Ishikawa (cell line): ENCODE measurements around the gene MAD1L1.

Source experiments
- CEBPB ChIP-seq: IDR thresholded peaks from 2 replicates; pipeline ENCODE4 v1.6.1; 2012
- CREB1 ChIP-seq: IDR thresholded peaks from 2 replicates; pipeline ENCODE4 v1.6.1; 2012; ENCODE audit warnings: low read depth
- EGR1 ChIP-seq: IDR thresholded peaks from 2 replicates; pipeline ENCODE4 v1.6.1; 2012
- EP300 ChIP-seq: IDR thresholded peaks from 2 replicates; pipeline ENCODE4 v1.6.1; 2012; ENCODE audit warnings: borderline replicate concordance
- FOXM1 ChIP-seq: IDR thresholded peaks from 2 replicates; pipeline ENCODE4 v1.6.1; 2012; ENCODE audit warnings: low read depth, borderline replicate concordance
- NFIC ChIP-seq: IDR thresholded peaks from 2 replicates; pipeline ENCODE4 v1.6.1; 2012
- RAD21 ChIP-seq: IDR thresholded peaks from 2 replicates; pipeline ENCODE4 v1.6.1; 2012; ENCODE audit warnings: low read depth
- REST ChIP-seq: IDR thresholded peaks from 2 replicates; pipeline ENCODE4 v1.6.1; 2012; ENCODE audit warnings: low read depth, mild to moderate bottlenecking
- TAF1 ChIP-seq: IDR thresholded peaks from 2 replicates; pipeline ENCODE4 v1.6.1; 2012; ENCODE audit warnings: low read depth, mild to moderate bottlenecking
- TCF12 ChIP-seq: IDR thresholded peaks from 2 replicates; pipeline ENCODE4 v1.6.1; 2012; ENCODE audit warnings: low read depth
- TEAD4 ChIP-seq: IDR thresholded peaks from 2 replicates; pipeline ENCODE4 v1.6.1; 2012
- USF1 ChIP-seq: IDR thresholded peaks from 2 replicates; pipeline ENCODE4 v1.6.1; 2012
- YY1 ChIP-seq: IDR thresholded peaks from 2 replicates; pipeline ENCODE4 v1.6.1; 2012; ENCODE audit warnings: low read depth
- ZBTB7A ChIP-seq: IDR thresholded peaks from 2 replicates; pipeline ENCODE4 v1.6.1; 2012; ENCODE audit warnings: low read depth
- TF ChIP-seq, protein P1 (sequence below): IDR thresholded peaks from 2 replicates; pipeline ENCODE4 v1.6.1; 2012

The MAD1L1 gene

GRCh38 chr7:1975179-1975578, 257.6 kb downstream of the MAD1L1 start:
- TF ChIP-seq, protein P1, sequence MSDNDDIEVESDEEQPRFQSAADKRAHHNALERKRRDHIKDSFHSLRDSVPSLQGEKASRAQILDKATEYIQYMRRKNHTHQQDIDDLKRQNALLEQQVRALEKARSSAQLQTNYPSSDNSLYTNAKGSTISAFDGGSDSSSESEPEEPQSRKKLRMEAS: no peak
- TF ChIP-seq USF1: no peak

DNA sequence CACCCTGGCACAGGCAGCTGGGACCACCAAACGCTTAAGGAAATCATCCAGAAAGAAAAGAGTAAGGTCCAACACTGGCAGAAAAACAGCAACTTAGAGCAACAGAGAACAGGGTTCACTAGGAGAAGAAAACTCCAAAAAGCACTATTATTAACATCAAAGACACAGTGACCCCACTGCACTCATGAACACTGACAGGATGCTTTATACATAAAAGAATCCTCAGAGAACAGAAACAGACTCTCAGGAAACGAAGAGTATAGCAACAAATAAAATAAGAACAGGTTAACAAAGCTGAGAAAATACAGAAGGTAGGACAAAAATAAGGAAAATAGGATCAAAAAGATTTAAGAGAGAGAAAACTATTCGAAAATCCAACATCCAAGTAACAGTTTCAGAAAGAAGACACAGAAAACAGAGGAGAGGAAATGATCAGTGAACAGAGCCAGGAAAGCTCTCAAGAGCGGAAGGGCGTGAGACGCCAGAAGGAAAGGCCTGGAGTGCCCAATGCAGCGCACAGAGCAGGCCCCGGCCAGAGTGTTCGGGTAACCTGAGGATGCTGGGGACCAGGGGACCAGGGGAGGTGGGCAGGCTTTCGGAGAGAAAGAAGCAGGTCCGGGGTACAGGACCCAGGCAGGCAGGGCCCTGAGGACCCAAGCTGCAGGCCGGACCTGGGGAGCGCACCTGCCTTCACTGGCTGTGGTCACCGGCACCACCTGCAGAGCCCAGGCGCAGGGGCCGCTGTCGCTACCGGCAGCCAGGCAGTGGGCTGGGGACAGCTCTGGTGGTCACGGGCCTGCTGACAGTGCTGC, 258.2 kb downstream of the MAD1L1 start:
- TF ChIP-seq, protein P1: no peak

DNA sequence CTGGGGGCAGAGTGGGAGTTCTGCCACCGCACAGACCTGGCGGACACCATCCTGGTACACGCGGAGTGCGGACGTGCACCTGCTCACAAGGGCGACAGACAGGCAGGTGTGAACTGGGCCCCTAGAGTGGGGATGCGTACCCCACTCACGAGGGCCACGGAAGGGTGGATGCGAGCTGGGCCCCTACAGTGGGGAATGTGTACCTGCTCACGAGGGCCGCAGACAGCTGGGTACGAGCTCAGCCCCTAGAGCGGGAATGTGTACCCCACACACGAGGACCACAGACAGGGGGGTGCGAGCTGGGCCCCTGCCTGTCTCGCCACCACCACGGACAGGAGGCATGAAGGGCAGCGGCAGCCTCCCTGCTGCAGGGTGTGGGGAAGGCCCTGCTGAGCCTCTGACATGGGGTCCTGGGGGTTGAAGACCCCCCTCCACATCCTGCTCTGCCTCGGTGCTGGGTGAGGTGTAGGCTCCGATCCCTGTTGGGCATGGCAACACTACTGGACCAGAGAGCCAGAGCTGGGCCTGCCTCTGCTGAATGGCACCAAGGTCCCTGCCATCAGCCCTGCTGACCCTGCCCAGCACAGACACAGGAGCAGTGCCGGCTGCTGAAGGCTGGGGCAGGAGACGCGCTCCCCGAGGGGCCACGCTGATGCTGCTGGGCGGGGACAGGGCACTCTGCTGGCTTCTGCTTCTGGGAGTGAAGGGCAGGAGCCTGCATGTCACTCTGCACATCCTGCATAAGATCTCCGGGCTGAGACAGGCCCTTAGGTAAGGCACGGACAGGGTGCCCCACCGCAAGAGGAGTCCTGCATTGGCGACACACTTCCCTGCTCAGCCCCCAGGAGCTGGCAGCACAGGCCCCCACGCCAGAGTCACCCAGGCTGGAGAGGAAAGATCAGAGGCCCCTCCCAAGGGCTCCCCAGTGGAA, 259.2 kb downstream of the MAD1L1 start:
- TF ChIP-seq TAF1: no peak
- TF ChIP-seq EP300: no peak
- TF ChIP-seq USF1: no peak
- no peak for TF ChIP-seq TCF12
- TF ChIP-seq YY1: no peak
- TF ChIP-seq NFIC: no peak
- TF ChIP-seq CEBPB: no peak
- TF ChIP-seq FOXM1: no peak
- no peak for TF ChIP-seq TEAD4
- no peak for TF ChIP-seq ZBTB7A

DNA sequence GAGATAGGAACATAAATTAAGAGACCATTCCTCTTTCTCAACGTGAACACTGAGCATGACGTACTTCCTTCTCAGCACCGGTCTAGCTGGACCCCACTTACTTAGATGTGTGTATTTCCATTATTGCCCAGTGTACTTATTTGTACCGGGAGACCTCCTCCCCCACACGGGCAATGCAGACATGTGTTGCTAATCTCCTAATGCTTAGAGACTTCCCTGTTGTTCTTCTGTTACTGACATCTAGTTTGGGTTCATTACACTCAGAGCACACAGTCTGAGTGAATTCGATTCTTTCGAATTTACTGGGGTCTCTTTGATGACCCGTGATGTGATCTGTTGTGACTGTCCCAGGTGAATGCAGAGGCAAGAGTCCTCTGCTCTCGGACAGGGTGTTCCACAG, 260.0 kb downstream of the MAD1L1 start:
- TF ChIP-seq TEAD4: no peak
- TF ChIP-seq CEBPB: no peak
- TF ChIP-seq TAF1: no peak
- no peak for TF ChIP-seq NFIC

- TF ChIP-seq NFIC: no peak
- no peak for TF ChIP-seq FOXM1
- no peak for TF ChIP-seq ZBTB7A
- no peak for TF ChIP-seq YY1
- no peak for TF ChIP-seq RAD21
- TF ChIP-seq TCF12: no peak
- no peak for TF ChIP-seq USF1
- TF ChIP-seq REST: no peak
- TF ChIP-seq, protein P1: no peak
- no peak for TF ChIP-seq EGR1
- TF ChIP-seq TAF1: no peak
- TF ChIP-seq CREB1: no peak
- no peak for TF ChIP-seq EP300
- no peak for TF ChIP-seq TEAD4
These were observed 260.6 kb downstream of the MAD1L1 start for GRCh38 chr7:1971946-1972654.

GRCh38 chr7:1970895-1971294, 261.9 kb downstream of the MAD1L1 start:
- TF ChIP-seq CEBPB (no peak), ZBTB7A (no peak), TCF12 (no peak), USF1 (no peak), RAD21 (no peak), EP300 (no peak), YY1 (no peak), EGR1 (no peak), TEAD4 (no peak), CREB1 (no peak), NFIC (no peak), FOXM1 (no peak), TAF1 (no peak), REST (no peak)
- TF ChIP-seq, protein P1: no peak
